WERI-Rb-1 (cell line): ENCODE results near the gene CACNA1E.

ENCODE experiments used
- DNase-seq: peaks from one replicate; pipeline ENCODE4 v3.0.0-alpha.2; 2020
- H3K27ac ChIP-seq: fragments of 250-450 bp; sonication (Bioruptor Pico); 2 replicates; pipeline ENCODE4 v1.5.1; 2020; ENCODE audit warnings: mild to moderate bottlenecking, moderate library complexity
- H3K27me3 ChIP-seq: fragments of 250-450 bp; sonication (Bioruptor Pico); 2 replicates; pipeline ENCODE4 v1.5.1; 2021; ENCODE audit warnings: mild to moderate bottlenecking, low read depth, moderate library complexity; ENCODE audit not compliant: insufficient read depth, severe bottlenecking
- H3K36me3 ChIP-seq: fragments of 250-450 bp; sonication (Bioruptor Pico); 2 replicates; pipeline ENCODE4 v1.5.1; 2020; ENCODE audit warnings: mild to moderate bottlenecking, moderate library complexity
- H3K4me3 ChIP-seq: 2 replicates; pipeline ENCODE4 v1.5.1; 2011; ENCODE audit warnings: low read depth, mild to moderate bottlenecking, control low read depth, low read length
- H3K9me3 ChIP-seq: fragments of 250-450 bp; sonication (Bioruptor Pico); 2 replicates; pipeline ENCODE4 v1.5.1; 2021; ENCODE audit warnings: mild to moderate bottlenecking, moderate library complexity; ENCODE audit not compliant: severe bottlenecking
- TF ChIP-seq, protein P1 (sequence below): IDR thresholded peaks from 2 replicates; pipeline ENCODE4 v1.5.1; 2011; ENCODE audit warnings: low read depth, mild to moderate bottlenecking, control low read depth, inconsistent platforms, low read length

Gene CACNA1E

DNA sequence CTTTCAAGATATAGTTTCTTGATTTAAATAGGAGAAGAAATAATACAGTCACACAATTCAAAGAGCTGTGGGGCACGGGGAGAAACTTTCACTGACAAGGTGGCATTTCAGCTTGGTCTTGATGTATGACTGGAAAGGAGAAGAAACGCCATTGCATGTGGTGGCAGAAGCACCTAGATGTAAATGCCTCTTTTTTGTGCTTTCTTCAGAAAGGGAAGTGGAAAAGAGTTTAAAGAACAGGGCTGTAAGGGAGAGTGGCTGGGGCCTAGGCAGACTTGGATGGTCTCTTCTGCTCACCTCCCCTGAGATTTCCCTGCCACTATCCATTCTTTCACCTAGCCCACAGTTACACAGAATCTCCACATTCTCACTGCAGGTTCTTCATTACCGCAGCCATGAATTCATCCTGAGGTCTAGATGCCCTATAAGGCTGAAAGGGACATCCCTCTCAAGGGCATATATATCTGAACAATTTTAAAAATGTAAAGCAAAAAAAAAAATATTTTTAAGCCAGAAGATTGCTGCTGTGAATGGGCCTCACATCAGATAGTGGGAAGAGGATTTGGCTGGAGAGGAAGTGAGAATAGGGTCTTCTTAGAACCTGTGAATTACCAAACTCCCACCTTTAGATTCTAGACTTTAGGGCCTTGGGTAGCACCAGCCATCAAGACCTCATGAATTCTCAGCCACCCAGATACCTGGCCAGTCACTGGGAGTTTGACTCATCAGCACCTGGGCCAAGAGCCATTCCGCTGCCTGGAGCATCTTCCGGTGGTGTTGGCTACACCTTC is 23.4 kb downstream of the CACNA1E start:
- DNase-seq: no peak
- Histone ChIP-seq H3K27me3 (peaks cover 3% of the 10 kb centered on the region), H3K27ac (no peak overlapping the region), H3K4me3 (no peak overlapping the region), H3K9me3 (no peaks in the 10 kb centered on the region), H3K36me3 (no peaks in the 10 kb centered on the region)
- TF ChIP-seq, protein P1, sequence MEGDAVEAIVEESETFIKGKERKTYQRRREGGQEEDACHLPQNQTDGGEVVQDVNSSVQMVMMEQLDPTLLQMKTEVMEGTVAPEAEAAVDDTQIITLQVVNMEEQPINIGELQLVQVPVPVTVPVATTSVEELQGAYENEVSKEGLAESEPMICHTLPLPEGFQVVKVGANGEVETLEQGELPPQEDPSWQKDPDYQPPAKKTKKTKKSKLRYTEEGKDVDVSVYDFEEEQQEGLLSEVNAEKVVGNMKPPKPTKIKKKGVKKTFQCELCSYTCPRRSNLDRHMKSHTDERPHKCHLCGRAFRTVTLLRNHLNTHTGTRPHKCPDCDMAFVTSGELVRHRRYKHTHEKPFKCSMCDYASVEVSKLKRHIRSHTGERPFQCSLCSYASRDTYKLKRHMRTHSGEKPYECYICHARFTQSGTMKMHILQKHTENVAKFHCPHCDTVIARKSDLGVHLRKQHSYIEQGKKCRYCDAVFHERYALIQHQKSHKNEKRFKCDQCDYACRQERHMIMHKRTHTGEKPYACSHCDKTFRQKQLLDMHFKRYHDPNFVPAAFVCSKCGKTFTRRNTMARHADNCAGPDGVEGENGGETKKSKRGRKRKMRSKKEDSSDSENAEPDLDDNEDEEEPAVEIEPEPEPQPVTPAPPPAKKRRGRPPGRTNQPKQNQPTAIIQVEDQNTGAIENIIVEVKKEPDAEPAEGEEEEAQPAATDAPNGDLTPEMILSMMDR: no peak

DNA sequence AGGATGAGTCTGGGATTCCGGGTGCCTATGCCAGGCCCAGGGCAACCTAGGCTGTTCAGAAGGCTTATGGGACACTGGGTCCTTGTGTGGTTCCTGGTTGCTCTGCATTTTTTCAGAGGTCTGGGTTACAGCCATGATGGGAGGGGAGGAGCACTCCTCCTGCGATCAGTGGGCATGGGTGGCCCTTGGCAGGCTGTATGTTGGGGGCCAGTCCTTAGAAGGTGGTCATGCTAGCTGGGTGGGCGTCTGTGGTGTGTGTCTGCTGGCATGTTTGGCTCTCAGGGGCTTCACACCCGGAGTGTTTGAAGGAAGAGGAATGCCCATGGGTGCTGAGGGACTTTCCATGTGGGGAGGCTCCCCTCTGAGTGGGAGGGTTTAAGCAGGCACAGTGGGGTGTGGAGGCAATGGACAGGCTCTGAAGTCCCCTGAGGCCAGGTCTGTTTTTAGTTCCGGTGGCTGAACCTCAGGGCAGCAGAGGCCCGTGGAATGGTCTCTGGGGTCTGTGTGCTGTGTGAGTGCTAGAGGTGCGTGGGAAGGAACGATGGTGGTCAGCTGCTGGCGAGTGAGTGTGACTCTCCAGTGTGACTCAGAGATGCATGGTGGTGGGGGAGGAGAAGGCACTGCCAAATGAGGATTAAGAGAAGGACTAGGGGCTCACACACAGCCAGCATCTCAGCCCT is 25.3 kb downstream of the CACNA1E start:
- DNase-seq: no peak
- no peak overlapping the region for H3K4me3 ChIP-seq
- H3K9me3 ChIP-seq: no peaks in the 10 kb centered on the region
- H3K27me3 ChIP-seq: peaks cover 3% of the 10 kb centered on the region
- TF ChIP-seq, protein P1: no peak
- no peak overlapping the region for H3K27ac ChIP-seq
- H3K36me3 ChIP-seq: no peaks in the 10 kb centered on the region

DNA sequence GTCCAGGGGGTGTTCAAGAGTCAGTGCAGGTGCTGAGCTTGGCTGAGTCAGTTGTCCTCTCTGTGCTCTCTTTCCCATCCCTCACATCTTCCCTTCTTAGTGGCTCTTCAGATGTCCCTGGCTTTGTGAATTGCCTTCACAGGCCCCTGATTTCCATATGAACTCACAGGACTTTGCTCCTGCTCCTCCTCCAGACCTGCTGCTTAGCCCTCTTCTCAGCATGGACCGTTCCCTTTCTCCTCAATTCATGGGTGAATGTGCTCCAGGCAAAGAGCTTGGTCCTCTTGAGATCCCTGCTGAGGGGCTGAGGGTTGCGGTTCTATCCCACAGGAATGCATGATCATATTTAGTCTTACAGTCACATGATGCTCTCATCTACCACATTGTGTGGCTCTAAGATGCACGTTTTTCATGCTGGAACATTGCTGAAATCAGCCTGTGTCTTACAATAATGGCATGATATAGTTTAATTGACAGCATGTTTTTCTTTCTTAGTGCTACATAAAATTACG is 30.5 kb downstream of the CACNA1E start:
- no peak for DNase-seq
- Histone ChIP-seq H3K27me3 (no peaks in the 10 kb centered on the region), H3K4me3 (no peak overlapping the region), H3K9me3 (no peaks in the 10 kb centered on the region), H3K36me3 (no peaks in the 10 kb centered on the region), H3K27ac (no peak overlapping the region)
- TF ChIP-seq, protein P1: no peak

DNA sequence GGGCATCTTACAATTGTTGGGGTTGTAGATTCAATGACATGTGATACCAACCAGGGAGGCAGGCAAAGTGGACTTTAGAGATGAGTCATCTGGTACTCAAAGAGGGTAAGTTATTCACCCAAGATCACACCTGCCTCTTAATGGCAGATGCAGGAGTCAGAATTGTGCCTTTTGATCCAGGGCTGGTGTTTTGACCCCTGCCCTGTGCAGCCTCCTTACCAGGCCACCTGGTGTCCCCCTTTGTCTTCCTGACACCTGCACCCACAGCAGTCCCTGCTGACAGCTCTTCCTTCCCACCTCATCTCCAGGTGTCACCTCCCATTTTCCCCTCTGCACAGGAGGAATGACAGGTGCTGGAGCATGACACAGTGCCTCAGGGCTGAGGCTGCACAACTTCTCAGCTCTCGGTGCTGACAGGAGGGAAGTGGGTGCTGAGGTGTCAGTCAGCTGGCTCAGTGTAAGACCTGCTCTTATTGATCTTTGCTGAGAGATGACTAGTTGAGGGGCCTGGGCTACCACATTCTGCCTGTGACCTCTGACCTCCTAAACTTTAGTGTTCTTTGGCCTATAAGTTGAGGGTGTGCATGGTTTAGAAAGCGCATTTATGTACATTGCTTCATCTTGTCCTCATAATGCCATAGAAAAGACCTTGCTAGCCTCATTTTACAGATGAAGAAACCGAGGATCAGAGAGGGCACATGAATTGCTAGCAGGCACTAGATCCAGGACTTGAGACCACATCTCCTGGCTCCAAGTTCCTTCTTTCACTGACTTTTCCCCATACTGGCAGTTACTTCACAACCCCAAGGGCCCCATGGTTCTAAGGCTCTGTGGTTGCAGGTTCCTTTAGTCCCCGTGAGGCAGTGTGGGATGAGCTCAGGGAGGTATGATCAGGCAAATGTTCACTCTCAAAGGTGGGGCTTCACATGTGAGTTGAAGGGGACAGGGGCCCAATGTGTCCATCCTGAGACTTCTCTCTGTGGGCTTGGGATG is 31.3 kb downstream of the CACNA1E start:
- no peak overlapping the region for H3K27ac ChIP-seq
- H3K4me3 ChIP-seq: no peak overlapping the region
- TF ChIP-seq, protein P1: no peak
- no peaks in the 10 kb centered on the region for H3K9me3 ChIP-seq
- no peaks in the 10 kb centered on the region for H3K36me3 ChIP-seq
- DNase-seq: no peak
- no peaks in the 10 kb centered on the region for H3K27me3 ChIP-seq

DNA sequence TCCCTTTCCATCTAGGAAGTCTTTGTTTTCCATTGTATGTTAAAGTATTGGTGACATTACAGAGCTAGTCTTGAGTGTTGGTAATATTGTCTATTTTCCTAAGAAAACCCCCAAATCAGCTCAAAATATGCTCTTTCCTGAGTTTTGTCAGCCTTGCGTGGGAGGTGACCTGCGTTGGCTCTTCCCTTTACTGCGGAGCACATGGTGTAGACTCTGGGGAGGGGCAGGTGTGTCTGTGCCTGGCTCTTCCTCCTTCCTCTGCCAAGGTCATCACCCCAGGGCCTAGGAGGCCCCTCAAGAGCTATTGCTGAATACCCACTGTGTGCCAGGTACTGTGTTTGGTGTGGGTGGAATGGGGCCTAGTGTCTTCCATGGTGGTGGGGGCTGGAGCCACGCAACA is 33.4 kb downstream of the CACNA1E start:
- H3K4me3 ChIP-seq: no peak overlapping the region
- no peaks in the 10 kb centered on the region for H3K27me3 ChIP-seq
- TF ChIP-seq, protein P1: no peak
- no peak for DNase-seq
- H3K36me3 ChIP-seq: no peaks in the 10 kb centered on the region
- H3K27ac ChIP-seq: no peak overlapping the region
- no peaks in the 10 kb centered on the region for H3K9me3 ChIP-seq
